Activated CD8-positive, alpha-beta memory T cell treated with anti-CD3 and anti-CD28 coated beads, Interleukin-2, amount 50 U/mL, for 24 hours (primary cell): ENCODE results near the gene CHI3L2.

Source experiments
- DNase-seq: peaks from one replicate; pipeline ENCODE4 v3.0.0-alpha.2; 2020; ENCODE audit errors: extremely low read depth

CHI3L2 gene

DNA sequence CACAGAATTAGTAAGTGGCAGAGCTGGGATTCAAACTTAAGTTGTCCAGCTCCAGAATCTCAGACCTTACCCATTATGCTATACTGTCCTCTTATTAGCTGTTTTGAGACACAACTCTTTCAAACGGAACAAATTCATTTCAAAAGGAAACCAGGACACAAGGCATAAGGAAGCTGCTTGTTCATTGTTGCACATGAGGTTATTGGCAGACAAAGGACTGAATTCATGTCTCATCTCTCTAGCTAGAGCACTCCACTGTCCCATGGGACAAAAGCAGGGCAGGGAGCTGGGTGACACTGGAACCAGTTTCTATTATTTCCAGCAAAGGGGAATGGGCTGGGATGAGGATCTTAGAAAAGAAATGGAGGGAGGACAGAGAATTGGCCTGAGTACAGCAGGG is 26.4 kb downstream of the CHI3L2 start:
- no peak for DNase-seq

GRCh38 chr1:111256988-111257658 is 29.6 kb downstream of the CHI3L2 start:
- no peak for DNase-seq

GRCh38 chr1:111267801-111268508 is 40.4 kb downstream of the CHI3L2 start:
- DNase-seq: no peak

DNA sequence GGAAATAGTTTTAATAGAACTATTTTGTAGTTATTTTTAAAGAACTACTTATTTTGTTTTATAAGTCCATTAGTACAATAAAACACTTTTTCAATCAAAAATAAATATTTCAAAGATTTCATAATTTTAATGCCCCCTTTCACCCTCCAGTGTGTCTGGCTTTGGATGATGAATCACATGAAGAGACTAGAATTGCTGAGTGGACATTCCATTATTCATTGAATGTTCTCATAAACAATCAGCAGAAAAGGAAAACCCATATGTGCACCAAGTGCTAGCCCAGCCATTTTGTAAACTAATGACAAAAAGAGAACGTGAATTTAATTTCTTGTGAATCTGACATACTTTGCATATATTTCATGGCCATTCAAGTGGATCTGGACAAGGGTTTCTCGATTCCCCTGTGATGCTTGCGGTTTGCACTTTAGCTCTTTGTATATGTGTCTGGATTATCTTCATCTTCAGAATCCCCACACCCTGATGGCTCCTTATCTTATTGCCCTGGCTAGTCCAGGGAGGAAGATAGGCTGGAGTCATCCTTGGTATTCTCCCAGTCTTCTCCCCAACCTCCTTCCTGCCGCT is 42.4 kb downstream of the CHI3L2 start:
- no peak for DNase-seq

- no peak for DNase-seq
Observed at GRCh38 chr1:111270771-111271463, 43.4 kb downstream of the CHI3L2 start.

GRCh38 chr1:111271464-111271801 is 43.9 kb downstream of the CHI3L2 start:
- no peak for DNase-seq

- DNase-seq: no peak
Observed at GRCh38 chr1:111272081-111272480, 44.6 kb downstream of the CHI3L2 start.

GRCh38 chr1:111274653-111275052 is 47.1 kb downstream of the CHI3L2 start:
- DNase-seq: no peak

DNA sequence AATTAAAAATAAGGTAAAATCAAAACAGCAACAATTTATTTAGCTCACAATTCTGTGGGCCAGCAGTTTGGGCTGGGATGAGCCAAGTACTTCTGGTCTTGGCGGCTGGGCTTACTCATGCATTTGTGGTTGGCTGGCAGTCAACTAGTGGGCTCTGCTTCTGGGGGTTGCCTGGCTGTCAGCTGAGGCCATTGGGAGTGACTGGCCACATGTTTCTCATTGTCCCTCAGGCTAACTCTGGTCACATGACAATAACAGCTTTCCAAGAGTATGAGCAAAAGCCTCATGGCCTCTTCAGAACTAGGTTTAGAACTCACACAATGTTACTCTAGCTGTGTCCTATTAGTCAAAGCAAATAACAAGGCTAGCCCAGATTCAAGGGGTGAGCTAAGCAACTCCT is 47.6 kb downstream of the CHI3L2 start:
- no peak for DNase-seq

- DNase-seq: no peak
Observed at GRCh38 chr1:111275780-111276433, 48.4 kb downstream of the CHI3L2 start.

- no peak for DNase-seq
Observed at GRCh38 chr1:111279144-111279543, 51.6 kb downstream of the CHI3L2 start.

DNA sequence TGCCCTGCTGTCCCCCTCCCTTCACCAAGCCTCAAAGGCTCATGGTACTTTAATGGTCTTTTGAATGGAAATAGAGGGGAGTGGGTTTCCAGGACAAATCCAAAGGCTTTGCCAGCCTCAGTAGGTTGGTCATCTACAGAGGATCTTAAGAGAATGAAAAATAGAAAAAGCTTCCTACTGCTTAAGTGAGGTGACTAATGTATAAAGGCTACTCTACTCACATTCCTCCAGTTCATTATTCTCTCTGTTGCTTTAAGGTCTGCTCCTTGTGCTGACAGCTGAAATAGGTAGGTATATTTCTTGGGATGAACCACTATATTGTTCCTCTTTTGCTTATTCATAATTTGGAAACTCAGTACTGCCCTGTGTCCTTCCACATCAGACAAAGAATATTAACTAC is 52.8 kb downstream of the CHI3L2 start:
- DNase-seq: no peak

- no peak for DNase-seq
Observed at GRCh38 chr1:111281411-111281810, 53.9 kb downstream of the CHI3L2 start.

GRCh38 chr1:111283838-111284237 is 56.3 kb downstream of the CHI3L2 start:
- DNase-seq: no peak

DNA sequence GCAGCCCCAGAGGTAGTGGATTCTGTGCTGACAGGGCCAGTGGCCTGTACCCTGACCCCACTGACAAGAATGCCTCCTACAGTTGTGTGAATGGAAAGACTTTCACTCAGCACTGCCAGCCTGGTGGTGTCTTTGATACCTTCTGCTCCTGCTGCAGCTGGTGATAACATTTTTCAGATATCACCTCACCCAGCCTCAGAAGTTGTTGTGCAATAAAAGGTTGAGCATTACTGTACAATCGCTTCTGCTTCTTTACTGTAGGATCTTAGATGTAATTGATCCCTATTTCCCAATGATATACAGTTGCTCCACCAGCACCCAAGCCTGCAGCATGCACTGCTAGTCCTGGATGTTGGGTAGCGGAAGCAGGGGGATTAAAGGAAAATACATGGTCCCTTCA is 58.4 kb downstream of the CHI3L2 start:
- DNase-seq: no peak

DNA sequence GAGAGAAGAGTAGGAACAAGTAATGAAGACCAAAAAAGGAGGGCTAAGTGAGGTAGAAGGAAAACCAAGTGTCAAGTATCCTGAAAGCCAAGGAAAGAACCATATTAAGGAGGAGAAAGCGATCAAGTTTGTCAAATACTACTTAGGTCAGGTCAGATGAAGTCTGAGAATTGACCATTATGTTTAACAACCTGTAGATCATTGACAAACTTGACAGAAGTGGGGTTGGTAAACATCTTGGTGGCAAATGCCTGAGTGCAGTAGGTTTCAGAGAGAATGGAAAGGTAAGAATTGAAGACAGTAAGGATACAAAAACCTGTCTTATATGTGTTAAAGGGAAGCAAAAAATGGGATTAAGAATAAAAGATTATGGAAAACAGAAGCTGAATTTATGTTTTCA is 59.4 kb downstream of the CHI3L2 start:
- no peak for DNase-seq

GRCh38 chr1:111289371-111289770 is 61.9 kb downstream of the CHI3L2 start:
- no peak for DNase-seq

DNA sequence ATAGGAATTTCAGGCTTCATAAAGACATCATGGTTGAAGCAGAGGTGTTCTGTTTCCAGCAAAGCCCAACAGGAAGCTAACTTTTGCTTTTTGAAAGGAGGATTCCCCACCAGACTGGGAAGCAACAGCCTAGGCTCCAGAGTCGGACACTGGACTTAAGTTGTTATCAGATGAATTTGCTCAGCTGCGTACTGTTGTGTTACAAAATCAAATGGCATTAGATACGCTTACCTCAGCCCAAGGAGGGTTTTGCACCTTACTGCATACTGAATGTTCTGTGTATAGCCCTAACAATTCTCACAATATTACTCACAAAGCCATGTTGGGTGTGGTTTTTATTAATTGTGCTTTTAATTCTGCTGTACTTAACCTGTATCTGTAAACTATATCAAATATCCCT is 62.6 kb downstream of the CHI3L2 start:
- DNase-seq: no peak

- DNase-seq: no peak
Observed at GRCh38 chr1:111290630-111291029, 63.1 kb downstream of the CHI3L2 start, which contains the start of gene CHIA. TSS of gene CHIA (plus strand) at chr1:111290851. CDS start at chr1:111310468, 19,617 bp downstream.
